Measurements from ENCODE around the gene RAPGEF5.

RAPGEF5 gene

DNA sequence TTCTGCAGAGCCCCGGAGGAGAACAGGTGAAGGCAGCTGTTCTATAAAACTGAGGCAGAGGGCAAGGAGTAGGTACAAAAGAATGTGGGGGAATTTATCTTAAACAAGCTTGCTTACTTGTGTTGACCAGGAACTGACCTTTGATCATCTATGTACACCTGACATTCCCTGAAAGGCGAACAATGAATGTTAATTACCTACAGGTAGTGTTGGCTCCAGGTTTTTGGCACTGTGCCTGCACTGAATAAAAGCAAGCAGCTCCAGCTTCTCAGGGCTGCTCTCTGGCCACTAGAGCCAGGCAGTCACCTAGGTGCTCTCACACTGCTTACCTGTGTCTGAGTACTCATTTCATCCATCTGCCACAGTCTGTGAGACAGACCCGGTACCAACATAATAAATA, 87.0 kb downstream of the RAPGEF5 start:
- no peak for DNase-seq (ENCODE audit: extremely low read depth in 1 of 2, low read depth in 1 of 2)

GRCh38 chr7:22268884-22269421, 88.0 kb downstream of the RAPGEF5 start:
- DNase-seq (ENCODE audit: extremely low read depth in 1 of 2, low read depth in 1 of 2), result no peak

- DNase-seq (ENCODE audit: extremely low read depth in 1 of 2, low read depth in 1 of 2), result no peak
Observed at GRCh38 chr7:22267930-22268615, 88.9 kb downstream of the RAPGEF5 start.

DNA sequence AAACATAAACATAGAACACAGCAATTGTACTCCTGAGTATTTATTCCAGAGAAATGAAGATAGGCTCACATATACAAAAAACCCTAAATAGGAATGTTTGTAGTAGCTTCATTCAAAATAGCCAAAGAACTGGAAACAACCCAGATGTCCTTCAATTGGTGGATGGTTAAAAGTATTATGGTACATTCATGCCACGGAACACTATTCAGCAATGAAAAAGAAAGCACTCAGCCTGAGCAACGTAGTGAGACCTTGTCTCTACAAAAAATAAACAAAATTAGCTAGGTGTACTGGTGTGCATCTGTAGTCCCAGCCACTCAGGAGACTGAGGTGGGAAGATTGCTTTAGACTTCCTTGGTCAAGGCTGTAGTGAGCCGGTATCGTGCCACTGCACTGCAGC, 94.4 kb downstream of the RAPGEF5 start:
- no peak for DNase-seq (ENCODE audit: extremely low read depth in 1 of 2, low read depth in 1 of 2)

GRCh38 chr7:22256541-22257096, 100.3 kb downstream of the RAPGEF5 start:
- DNase-seq (ENCODE audit: extremely low read depth in 1 of 2, low read depth in 1 of 2), result no peak

DNA sequence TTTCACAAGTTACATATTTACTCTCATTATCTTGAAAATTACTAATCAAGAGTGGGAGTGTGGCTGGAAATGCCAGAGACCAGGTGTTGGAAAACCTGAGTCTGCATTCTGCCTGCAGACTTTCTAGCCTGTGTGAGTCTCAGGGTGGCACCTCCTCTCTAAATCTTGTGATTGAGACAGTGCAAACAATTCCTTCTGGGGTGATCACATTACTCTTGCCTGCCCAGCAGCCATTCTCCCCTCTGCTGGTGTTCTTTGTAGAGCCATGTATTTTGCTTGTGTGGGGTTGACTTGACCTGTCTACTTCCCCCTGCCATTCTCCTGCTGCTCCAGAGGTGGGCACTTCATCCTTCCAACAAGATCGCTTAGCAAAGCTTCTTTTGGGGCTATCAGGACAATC, 101.1 kb downstream of the RAPGEF5 start:
- DNase-seq (ENCODE audit: extremely low read depth in 1 of 2, low read depth in 1 of 2), result no peak

- no peak for DNase-seq (ENCODE audit: extremely low read depth in 1 of 2, low read depth in 1 of 2)
Observed at GRCh38 chr7:22255342-22255741, 101.6 kb downstream of the RAPGEF5 start.

DNA sequence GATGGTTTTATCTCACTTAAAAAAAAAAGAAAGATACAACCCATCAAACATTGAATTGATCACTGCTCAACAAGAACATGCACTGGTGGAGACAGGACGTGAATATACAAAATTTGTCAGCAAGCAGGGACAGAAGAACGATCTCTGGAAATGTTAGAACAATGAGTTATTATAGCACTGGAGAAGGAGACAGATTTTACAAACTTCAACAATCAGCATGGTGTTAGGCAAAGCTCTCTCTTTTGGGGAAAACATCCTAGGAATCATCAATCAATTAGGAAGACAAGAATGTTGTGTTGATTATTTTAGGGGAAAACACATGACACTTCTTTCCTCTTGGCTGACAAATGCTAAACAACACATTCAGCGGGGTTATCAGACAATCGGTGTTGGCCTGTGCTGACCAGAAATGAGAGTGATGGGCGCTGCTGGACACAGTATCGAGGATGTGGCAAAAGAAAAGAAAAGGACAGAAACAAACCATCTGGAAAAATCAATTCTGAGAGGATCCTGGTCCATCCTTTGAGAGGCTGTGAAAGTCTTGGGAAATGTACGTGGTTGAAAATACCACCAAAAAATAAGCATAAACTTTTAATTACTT, 103.9 kb downstream of the RAPGEF5 start:
- DNase-seq (ENCODE audit: extremely low read depth in 1 of 2, low read depth in 1 of 2), result no peak

DNA sequence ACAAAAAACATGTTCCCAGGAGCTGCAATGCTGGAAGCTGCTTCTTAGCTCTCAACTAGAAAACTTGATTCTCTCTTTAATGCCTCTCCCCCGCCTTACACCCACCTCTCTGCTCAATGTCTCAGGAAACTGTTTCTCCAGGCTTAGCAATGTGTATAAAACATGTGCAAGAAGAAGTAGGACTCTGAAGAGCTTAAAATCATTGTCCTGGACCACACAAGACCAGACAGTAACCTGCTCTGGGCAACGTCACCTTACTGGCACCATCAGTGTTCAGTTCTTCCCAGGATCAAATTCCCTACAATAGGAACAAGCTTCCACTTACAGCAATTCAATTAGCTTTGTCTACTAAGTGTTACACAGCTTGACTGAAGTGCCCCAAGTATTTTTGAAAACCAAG, 104.9 kb downstream of the RAPGEF5 start:
- no peak for DNase-seq (ENCODE audit: extremely low read depth in 1 of 2, low read depth in 1 of 2)

DNA sequence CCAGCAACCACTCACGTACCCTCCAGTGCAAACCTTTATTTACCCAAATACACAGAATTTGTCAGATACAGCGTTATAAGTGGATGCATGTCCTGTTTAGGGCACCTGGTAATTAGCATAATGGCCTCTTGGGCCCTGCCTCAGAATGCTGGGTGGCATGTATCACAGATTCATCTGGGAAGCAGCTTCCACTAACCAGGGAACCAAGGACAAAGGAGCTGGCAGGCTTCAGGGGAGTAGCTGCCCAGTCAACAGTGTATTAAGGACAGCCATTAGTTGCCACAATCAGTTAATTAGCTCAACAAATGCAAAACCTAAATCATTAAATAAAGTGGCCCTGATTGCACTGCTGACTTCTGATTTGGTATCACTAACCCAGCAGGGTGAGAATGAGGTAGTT, 105.7 kb downstream of the RAPGEF5 start:
- DNase-seq (ENCODE audit: extremely low read depth in 1 of 2, low read depth in 1 of 2), result no peak

- DNase-seq (ENCODE audit: extremely low read depth in 1 of 2, low read depth in 1 of 2), result no peak
Observed at GRCh38 chr7:22250390-22250789, 106.6 kb downstream of the RAPGEF5 start.

DNA sequence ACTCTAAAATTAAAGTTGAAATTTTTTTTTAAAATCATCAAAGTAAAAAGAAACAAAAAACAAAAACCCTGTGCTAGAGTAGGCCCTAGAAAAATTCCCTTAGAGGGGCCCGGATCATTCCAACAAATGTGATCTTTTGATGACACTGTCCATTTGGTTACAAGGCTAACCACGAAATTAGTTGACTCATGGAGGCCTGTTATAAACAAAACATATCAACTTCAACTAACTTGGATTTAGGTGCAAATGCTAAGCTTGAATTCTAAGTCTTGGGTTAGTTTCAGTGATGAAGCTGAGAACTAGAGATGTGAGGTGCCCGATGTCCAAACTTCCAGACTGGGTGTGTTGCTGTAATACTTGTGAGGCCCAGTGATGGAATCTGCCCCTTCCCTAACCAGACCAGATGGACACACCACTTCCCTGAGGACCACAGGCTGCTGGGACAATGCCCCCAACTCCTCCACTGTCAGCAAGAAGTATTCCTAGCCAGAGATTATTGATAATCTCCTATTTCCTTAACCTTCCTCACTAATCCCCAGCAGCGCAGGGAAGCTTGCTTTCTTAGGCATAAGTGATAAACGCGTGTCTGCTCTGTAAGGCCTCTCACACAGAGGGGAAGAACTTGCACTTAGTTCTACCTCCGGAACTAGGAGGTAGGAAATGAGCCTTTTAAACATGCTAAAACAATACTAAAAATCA, 108.7 kb downstream of the RAPGEF5 start:
- DNase-seq (ENCODE audit: extremely low read depth in 1 of 2, low read depth in 1 of 2), result no peak

DNA sequence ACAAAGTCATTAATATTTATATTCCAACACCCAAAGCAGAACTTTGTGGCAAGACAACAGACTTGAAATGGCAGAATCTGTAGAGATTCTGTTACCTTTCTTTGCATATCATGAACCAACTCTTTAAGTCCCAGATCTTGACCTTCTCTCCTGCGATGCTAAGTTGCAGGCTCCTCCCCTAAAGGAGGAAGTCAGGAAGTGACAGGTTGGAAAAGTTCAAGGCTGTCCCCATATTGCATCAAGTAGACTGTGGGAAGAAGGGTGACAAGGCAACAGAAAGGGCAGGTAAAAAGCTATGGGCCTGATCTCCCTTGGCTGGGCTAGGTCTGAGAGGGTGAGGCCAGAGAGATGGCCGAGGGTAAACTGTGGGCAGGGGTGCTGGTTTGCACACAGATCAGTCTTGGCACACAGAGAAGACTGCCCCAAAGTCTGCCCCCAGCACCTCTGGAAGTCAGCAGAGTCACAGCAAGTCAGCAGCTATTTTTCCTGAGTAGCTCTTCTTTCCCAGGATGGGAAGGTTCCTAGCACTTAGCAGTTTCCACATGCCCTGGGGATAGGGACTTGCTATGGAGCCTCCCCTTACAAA, 115.1 kb downstream of the RAPGEF5 start:
- DNase-seq (ENCODE audit: extremely low read depth in 1 of 2, low read depth in 1 of 2), result no peak

DNA sequence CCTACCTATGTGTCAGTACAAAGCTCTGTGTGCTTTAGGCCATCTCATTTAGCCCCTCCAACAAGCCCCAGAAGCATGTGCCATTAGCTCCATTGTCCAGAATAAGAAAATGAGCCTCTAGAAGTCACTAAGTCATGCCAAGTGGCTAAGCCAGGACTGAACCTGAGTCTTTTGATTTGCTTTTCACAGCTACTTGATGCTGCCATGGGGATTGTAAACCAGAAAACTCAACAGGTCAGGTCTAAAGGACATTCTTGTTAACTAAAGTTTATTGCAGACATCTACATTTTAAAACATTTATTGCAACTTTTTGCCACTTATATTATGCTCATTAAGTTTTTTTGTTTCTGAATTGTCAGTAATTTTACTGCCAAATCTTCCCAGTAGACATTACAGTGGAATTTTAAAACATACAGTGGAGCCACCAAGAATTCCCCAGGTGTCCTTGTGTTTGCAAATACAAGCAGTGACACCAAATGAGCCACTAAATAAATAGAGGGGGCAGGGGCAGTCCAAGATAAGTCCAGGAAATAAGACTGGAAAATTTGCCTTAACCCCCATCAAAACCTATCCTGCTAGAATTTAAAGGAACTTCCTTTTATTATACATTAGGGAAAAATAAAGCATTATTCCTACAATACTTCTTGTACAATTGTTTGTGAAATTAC, 115.9 kb downstream of the RAPGEF5 start:
- DNase-seq (ENCODE audit: extremely low read depth in 1 of 2, low read depth in 1 of 2), result no peak

- no peak for DNase-seq (ENCODE audit: extremely low read depth in 1 of 2, low read depth in 1 of 2)
Observed at GRCh38 chr7:22238354-22239311, 118.3 kb downstream of the RAPGEF5 start.

DNA sequence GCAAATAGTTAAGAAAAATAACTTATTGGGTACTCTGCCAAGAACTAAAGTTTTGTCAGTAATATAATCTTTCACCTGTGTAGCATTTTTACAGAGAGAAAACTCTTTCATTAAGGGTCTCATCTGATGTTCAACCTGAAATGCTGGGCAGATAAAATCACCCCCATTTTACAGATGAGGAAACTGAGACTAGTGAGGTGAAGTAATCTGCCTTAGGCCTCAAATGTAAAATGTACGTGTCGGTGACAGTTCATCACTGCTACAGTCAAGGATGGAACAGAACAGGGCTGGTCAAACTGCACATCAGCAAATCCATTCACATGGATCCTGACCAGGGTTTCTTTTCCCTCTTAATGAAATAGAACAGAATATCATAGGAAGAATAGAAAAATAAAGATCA, 121.8 kb downstream of the RAPGEF5 start:
- no peak for DNase-seq (ENCODE audit: extremely low read depth in 1 of 2, low read depth in 1 of 2)

DNA sequence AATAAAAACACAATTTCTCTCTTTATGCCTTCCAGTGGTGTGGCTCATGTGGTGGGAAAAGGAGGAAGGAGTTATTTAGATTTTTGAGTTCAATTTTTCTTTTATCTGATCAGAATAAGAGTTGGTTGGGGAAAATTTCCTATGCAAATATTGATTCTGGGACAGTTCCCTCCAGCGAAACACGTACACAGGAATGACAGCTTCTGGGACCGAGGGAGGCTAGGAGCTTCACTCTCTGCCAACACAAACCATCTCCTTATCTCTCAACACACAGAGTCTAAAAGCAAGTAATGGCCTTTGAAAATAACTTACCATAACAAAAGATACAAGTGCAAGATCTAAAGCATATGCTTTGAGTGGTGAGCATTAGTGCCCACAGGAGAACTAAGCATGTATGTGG, 122.7 kb downstream of the RAPGEF5 start:
- DNase-seq (ENCODE audit: extremely low read depth in 1 of 2, low read depth in 1 of 2), result no peak

DNA sequence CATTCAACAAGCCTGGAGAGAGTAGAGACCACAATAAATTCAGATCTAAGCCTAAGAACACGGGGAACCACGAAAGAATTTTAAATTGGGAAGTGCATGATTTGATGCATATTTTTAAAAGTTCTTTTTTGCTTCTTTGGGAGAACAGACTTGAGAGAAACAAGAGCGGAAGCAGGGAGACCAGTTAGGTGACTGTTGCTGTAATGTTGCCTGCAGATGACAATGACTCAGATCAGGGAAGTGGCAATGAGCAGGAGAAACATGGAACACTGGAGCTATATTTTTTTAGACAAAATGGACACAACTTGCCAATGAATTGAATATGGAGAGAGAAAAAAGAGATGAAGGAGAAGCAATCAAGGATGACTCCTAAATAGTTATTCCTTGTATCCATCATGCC, 125.1 kb downstream of the RAPGEF5 start:
- no peak for DNase-seq (ENCODE audit: extremely low read depth in 1 of 2, low read depth in 1 of 2)

- DNase-seq (ENCODE audit: extremely low read depth in 1 of 2, low read depth in 1 of 2), result no peak
Observed at GRCh38 chr7:22231141-22231540, 125.8 kb downstream of the RAPGEF5 start.

GRCh38 chr7:22230238-22230637, 126.7 kb downstream of the RAPGEF5 start:
- DNase-seq (ENCODE audit: extremely low read depth in 1 of 2, low read depth in 1 of 2), result no peak

All from stimulated activated CD8-positive, alpha-beta memory T cell treated with anti-CD3 and anti-CD28 coated beads, Interleukin-7, amount 100 ng/mL, for 48 hours (primary cell).